HG03521 (cell line): ENCODE data around the gene VAT1.
"Not testable (repeated sequence)": the region's sequence is repeated elsewhere in the genome, so short reads cannot be mapped to it uniquely, and the experiment has no call there.

Experiments
- ATAC-seq: cut with Tn5 transposase; IDR thresholded peaks from one replicate; pipeline ENCODE4 v1.9.1; 2021; ENCODE audit warnings: mild to moderate bottlenecking, moderate library complexity; ENCODE audit not compliant: unreplicated experiment

Gene VAT1

GRCh38 chr17:43021741-43022512 lies at the start of gene VAT1:
TSS of gene VAT1 (minus strand) at chr17:43022385. CDS start at chr17:43022322, 63 bp downstream.
- ATAC-seq: no peak

- no peak for ATAC-seq
Measured at GRCh38 chr17:43070872-43071271, 48.7 kb upstream of the VAT1 start.

- ATAC-seq: no peak
Measured at GRCh38 chr17:43070257-43070656, 48.1 kb upstream of the VAT1 start.

- no peak for ATAC-seq
Measured at GRCh38 chr17:43069368-43069898, 47.2 kb upstream of the VAT1 start.

DNA sequence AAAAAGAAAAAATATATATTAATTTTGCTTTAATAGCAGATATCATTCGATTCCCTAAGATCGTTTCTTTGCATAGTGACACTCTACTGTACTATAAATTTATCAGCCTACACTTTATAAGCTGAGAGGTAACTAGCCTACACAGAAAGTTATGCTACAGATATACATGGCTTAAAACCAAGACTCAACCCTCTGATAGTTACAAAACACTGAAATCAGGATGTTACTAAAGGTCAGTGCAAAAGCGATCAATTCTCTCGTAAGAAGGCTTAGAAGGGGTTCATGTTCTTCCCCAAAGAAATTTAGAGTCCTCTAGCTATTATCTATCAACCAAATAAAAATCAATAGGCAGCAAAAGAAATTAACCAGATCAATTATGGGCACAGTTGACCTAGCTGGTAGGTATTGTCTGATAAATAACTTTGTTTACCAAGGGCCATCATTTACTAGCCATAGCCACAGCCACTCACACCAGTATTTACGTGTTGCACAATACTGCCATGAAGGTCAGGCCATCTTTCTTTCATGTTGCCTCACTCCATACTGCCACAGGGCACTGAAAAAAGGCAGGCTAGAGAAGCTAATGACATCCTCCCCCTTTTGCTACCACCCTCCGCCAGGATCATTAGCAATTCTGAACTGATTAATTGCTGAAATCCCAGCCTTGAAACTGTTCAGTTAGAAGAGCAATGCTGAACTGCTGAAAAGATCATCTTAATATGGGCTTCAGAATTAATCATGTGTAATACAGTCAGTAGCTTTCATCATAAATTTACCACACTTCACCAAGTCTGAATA lies 46.6 kb upstream of the VAT1 start:
- ATAC-seq: no peak

- no peak for ATAC-seq
Measured at GRCh38 chr17:43062984-43063638, 40.9 kb upstream of the VAT1 start.

DNA sequence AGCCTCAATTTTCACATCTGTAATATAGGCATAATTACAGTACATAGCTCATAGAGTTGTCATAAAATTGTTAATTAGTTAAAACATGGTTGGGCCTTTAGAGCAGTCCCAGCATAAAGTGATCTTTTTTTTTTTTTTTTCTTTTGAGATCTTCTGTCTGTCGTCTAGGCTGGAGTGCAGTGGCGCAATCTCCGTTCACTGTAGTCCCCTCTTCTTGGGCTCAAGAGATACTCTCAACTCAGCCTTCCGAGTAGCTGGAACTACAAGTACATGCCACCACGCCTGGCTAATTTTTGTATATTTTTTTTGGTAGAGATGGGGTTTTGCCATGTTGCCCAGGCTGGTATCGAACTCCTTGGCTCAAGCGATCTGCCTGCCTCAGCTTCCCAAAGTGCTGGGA lies 33.9 kb upstream of the VAT1 start:
- ATAC-seq: no peak

GRCh38 chr17:43053008-43053407 lies 30.8 kb upstream of the VAT1 start:
- not testable (repeated sequence) for ATAC-seq

DNA sequence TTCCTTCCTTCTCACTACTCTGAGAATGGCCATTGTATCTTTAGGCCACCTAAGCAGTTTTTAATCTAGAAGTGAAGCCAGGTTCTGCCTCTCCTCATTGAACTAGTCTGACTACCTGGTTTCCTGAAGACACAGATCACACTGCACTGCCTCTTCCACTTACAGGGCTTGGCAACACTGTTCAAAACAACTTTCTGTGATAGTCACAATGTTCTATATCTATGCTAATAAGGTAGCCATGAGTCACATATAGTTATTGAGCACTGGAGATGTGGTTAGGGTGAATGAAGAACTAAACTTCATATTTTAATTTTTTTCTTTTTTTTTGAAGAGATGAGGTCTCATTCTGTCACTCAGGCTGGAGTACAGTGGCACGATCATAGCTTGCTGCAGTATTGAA lies 29.8 kb upstream of the VAT1 start:
- ATAC-seq: no peak

GRCh38 chr17:43044024-43044423 lies 21.8 kb upstream of the VAT1 start:
- ATAC-seq: no peak

DNA sequence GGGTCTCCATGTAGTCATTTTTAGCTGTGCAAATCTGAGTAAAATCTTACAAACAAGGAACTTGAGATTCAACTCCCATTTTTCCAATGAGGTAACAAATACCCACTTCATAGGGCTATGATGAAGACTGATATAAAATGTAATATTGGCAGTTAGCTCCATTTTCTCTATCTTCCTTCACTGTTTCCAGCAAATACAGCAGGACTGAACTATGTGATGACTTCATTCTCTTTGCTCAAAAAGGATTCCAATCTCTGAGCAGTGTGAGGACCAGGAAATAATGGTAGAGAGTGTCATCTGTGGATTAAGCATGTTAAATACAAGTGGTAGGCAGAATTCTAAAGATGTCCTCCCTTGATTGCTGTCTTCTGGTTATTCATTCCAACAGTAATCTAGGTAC lies 21.1 kb upstream of the VAT1 start:
- ATAC-seq: no peak

- ATAC-seq: no peak
Measured at GRCh38 chr17:43042025-43042628, 19.9 kb upstream of the VAT1 start.

- ATAC-seq: no peak
Measured at GRCh38 chr17:43040655-43041054, 18.5 kb upstream of the VAT1 start.

DNA sequence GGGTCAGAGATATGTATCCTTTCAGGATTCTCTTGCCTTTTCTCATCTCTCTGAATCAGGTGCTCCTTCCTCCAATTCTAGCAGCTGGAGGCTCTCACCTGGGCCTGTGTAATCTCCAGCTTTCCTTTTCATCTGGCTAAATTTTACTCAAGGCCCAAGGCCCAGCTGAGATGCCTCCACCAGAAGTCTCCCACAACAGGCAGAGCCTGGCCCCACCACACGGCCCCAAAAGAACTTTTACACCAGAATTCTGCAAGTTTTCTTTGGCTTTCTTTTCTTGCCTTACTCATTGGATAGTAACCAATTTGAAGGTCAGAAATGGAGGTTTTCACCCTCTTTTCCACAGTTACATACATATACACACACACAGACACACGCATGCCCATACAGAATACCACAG lies 17.5 kb upstream of the VAT1 start:
- no peak for ATAC-seq

DNA sequence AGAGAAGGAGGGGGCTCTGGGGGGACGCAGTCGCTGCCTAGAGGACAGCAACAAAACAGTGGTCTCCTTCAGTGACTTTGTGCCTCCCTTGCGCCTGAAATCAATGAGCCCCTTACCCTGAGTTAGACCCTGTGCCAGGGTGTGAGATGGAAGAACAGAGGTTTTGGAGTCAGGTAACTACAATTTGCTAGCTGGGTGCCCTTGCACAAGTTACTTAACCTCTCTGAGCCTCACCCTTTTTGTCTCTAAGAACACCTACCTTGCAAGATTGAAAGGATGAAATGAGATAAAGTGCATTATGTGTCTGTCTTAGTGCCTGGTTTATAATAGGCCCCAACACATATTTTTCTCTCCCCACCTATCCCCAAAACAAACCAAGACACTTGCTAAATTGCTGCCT lies 12.7 kb upstream of the VAT1 start:
- no peak for ATAC-seq

GRCh38 chr17:43033948-43034881 lies 12.0 kb upstream of the VAT1 start:
- no peak for ATAC-seq

DNA sequence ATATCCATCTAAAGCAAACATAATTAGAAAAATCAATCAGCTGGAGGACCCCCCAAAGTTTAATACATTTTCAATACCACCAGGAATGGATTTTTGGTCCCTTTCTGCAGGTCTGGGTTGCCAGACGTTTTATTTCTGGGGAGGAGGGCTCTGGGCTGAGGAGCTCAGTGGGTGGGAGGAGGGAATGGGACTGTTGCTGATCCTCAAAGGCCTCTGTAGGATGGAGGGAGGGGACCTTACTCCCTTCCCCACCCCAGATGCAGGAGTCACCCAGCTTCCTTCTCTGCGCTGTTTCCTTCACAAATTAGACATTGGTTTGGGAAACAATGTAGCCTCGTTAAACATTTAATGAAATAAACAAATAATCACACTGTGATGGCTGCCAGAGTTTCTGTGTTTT lies 9.5 kb upstream of the VAT1 start:
- no peak for ATAC-seq

DNA sequence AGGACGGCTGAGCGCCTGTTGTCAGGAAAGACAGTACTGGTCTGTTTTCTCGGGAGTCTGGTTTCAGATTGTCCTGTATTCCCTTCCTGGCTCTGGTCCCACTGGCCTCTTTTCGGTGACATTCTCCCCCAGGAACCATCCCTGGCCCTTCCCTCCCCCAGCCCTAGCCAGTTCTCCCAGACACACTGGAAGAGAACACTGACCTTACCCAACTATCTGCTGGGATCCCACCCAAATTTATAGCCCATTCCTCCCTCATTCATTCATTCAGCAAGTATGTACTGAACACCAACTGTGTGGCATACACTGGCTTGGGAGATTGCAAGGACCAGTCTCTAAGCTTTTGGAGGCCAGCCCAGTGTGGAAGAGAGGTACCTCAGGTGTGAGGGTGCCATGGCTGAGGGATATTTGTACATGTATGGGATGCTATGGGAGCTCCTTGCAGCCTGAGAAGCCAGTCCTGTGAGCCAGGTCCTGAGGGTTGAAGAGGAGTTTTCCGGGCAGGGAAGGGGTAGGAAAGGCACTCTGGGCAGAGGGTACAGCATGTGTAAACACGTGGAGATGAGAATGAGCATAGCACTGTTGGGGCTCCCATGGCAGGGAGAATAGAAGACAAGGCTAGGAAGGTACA lies 8.1 kb upstream of the VAT1 start:
- ATAC-seq: no peak

- ATAC-seq: no peak
Measured at GRCh38 chr17:43028221-43028861, 6.2 kb upstream of the VAT1 start.
